ENCODE results near the gene MPPED2.

Gene MPPED2

DNA sequence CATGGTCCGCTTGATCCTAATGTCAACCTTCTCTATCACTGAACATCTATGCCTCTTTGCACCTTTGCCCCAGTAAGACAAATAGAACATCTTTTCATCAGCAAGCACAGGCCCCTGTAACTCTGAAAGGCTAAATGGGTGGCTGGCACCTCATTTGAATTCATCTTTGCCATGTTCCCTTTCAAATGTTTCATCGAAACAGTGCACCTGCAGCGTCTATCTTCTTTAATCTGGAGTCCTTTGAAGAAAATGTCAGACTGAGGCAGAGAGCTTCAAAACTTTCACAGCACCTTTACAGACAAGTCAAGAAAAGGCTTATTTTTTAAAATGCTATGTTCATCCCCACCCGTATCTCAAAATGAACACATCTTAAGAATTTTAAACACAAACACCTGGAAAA lies 3.4 kb downstream of the MPPED2 start:
- no peak for DNase-seq
- Mint-ChIP-seq H3K36me3 (ENCODE audit: low read depth) (peaks cover 23% of the 10 kb centered on the region), H3K9me3 (peaks cover 18% of the 10 kb centered on the region), H3K4me3 (peak overlapping the region; percentile 86), H3K27ac (no peak overlapping the region), H3K27me3 (ENCODE audit: low read depth, poor library complexity) (peaks cover 62% of the 10 kb centered on the region), H3K4me1 (peaks cover 61% of the 10 kb centered on the region)
- TF ChIP-seq, protein P1, sequence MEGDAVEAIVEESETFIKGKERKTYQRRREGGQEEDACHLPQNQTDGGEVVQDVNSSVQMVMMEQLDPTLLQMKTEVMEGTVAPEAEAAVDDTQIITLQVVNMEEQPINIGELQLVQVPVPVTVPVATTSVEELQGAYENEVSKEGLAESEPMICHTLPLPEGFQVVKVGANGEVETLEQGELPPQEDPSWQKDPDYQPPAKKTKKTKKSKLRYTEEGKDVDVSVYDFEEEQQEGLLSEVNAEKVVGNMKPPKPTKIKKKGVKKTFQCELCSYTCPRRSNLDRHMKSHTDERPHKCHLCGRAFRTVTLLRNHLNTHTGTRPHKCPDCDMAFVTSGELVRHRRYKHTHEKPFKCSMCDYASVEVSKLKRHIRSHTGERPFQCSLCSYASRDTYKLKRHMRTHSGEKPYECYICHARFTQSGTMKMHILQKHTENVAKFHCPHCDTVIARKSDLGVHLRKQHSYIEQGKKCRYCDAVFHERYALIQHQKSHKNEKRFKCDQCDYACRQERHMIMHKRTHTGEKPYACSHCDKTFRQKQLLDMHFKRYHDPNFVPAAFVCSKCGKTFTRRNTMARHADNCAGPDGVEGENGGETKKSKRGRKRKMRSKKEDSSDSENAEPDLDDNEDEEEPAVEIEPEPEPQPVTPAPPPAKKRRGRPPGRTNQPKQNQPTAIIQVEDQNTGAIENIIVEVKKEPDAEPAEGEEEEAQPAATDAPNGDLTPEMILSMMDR (IDR thresholded peaks at IDR 0.05): no peak

DNA sequence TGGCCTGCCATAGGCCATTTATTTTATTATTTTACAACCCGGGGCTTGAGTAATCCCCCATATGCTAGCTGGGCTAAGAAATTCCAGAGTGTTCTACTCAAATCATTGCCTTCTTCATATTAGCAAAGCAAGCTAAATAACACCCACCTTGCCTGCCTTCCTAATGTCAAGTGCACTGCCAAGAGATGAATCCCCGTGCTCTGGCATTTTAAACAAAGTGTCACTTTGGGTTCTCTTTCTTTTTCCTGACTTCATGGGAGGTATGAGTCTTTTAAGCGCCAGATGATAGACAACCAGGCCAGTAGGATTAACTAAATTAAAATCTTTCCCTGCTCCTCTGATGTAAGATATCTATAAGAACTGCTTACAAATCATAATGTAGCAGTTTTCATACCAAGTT lies 4.5 kb downstream of the MPPED2 start:
- no peak for DNase-seq
- H3K36me3 Mint-ChIP-seq (ENCODE audit: low read depth): peaks cover 33% of the 10 kb centered on the region
- TF ChIP-seq, protein P1 (IDR thresholded peaks at IDR 0.05): no peak
- H3K4me1 Mint-ChIP-seq: peaks cover 51% of the 10 kb centered on the region
- H3K4me3 Mint-ChIP-seq: no peak overlapping the region
- H3K9me3 Mint-ChIP-seq: peaks cover 26% of the 10 kb centered on the region
- no peak overlapping the region for H3K27ac Mint-ChIP-seq
- peaks cover 55% of the 10 kb centered on the region for H3K27me3 Mint-ChIP-seq (ENCODE audit: low read depth, poor library complexity)

DNA sequence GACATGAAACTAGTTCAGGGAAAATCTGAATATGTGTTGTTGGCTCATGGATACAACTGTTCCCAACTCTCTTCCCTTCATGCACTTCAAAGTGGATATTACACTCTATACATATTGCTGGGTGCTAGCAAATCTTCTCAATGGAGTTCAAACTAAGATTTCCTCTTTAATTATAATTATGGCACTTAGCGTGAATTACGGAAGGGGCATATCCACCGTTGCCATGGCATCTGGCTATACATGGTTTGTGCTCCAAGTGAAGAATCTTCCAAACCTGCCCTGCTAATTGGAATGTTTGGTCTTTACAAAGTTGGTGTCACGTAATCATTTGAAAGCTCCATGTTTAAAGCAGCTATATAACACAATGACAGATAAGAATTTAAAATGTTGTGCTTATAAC lies 5.6 kb downstream of the MPPED2 start:
- TF ChIP-seq, protein P1 (IDR thresholded peaks at IDR 0.05): no peak
- Mint-ChIP-seq H3K4me1 (peaks cover 46% of the 10 kb centered on the region), H3K36me3 (ENCODE audit: low read depth) (peaks cover 36% of the 10 kb centered on the region), H3K27ac (no peak overlapping the region), H3K4me3 (no peak overlapping the region), H3K27me3 (ENCODE audit: low read depth, poor library complexity) (peaks cover 56% of the 10 kb centered on the region), H3K9me3 (peaks cover 26% of the 10 kb centered on the region)
- no peak for DNase-seq

DNA sequence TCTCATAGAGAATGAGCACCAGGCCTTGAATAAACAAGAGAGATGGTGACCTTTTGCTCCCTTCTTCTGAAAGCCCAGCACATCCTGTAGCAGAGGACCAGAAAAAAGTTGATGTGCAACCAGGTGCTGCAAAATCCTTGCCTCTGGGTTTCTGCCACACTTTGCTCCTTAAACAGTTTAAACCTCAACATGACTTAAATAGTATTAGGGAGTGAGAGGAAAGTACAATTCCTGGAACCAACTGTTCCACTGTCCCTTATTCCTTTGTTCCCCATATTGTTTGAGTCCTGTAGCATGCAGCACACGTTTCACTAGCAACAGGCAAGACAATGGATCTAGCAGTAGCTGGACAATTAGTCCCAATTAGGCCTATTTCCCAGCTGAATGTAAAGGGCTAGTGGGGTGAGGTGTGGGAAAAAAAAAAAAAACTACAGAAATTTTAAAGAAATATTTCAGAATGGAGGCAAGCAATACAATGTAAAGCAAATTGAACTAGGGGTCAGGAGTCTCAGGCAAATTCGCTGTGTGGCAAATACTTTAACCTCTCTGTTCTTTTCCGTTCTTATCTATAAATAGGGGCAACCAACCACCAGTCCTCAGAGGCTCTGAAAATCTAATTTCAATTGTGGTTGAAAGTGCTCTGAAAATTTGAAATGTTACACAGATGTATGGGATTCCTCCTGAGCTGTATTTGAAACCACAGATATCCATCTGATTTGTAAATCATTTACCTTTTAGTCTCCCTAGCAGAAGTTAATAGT lies 6.6 kb downstream of the MPPED2 start:
- H3K27me3 Mint-ChIP-seq (ENCODE audit: low read depth, poor library complexity): peaks cover 53% of the 10 kb centered on the region
- no peak for DNase-seq
- H3K36me3 Mint-ChIP-seq (ENCODE audit: low read depth): peaks cover 36% of the 10 kb centered on the region
- TF ChIP-seq, protein P1 (IDR thresholded peaks at IDR 0.05): no peak
- H3K4me3 Mint-ChIP-seq: no peak overlapping the region
- H3K27ac Mint-ChIP-seq: no peak overlapping the region
- H3K9me3 Mint-ChIP-seq: peaks cover 26% of the 10 kb centered on the region
- peaks cover 42% of the 10 kb centered on the region for H3K4me1 Mint-ChIP-seq

DNA sequence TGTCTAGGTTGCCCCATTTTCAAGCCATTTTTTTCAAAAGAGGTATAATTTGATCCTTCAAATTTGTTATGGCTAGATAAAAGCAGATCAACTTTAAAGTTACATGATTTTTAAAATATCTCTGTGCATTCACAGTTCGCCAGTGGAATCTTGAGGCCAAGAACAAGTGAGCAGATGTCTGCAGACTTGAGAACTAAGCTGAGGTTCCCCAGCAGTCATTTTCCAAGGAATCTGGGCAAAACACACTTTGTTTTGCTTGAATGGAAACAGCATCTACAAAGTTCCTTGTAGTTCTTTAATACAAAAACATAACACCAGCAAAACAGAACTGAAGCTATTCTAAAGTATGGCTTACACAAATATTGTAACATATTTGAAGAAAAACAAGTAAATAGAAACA lies 7.7 kb downstream of the MPPED2 start:
- no peak for DNase-seq
- Mint-ChIP-seq H3K4me1 (peaks cover 30% of the 10 kb centered on the region), H3K4me3 (no peak overlapping the region), H3K9me3 (peaks cover 16% of the 10 kb centered on the region), H3K36me3 (ENCODE audit: low read depth) (peaks cover 36% of the 10 kb centered on the region), H3K27me3 (ENCODE audit: low read depth, poor library complexity) (peaks cover 41% of the 10 kb centered on the region), H3K27ac (no peak overlapping the region)
- TF ChIP-seq, protein P1 (IDR thresholded peaks at IDR 0.05): no peak

DNA sequence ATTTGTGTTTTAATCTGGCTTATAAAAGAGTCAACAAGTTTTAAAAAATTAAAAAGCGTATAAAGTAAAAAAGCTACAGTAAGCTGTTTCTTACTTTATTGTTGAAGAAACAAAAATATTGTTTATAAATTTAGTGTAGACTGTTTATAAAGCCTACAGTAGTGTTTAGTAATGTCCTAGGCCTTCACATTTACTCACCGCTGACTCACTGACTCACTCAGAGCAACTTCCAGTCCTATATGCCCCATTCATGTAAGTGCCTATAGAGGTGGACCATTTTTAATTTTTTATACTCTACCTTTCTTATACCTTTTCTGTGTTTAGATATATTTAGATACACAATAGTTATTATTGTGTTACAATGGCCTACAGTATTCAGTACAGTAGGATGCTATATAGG lies 12.2 kb downstream of the MPPED2 start:
- H3K9me3 Mint-ChIP-seq: peaks cover 16% of the 10 kb centered on the region
- DNase-seq: no peak
- H3K27ac Mint-ChIP-seq: no peak overlapping the region
- peaks cover 34% of the 10 kb centered on the region for H3K27me3 Mint-ChIP-seq (ENCODE audit: low read depth, poor library complexity)
- H3K4me1 Mint-ChIP-seq: peaks cover 15% of the 10 kb centered on the region
- peaks cover 22% of the 10 kb centered on the region for H3K36me3 Mint-ChIP-seq (ENCODE audit: low read depth)
- H3K4me3 Mint-ChIP-seq: no peak overlapping the region
- TF ChIP-seq, protein P1 (IDR thresholded peaks at IDR 0.05): no peak
